Measurements from ENCODE around the gene BRIP1. TPM values are rescaled to one million over a fixed set of nuclear protein-coding genes. Genes with fewer than 3 reads are reported as not detected.

The BRIP1 gene
- total RNA-seq, 1 donor from 2014 or later, result 5.2 TPM

- Mint-ChIP-seq H3K9me3 (ENCODE audit: unreplicated experiment) (no peaks in the 10 kb centered on the region), H3K4me1 (ENCODE audit: unreplicated experiment) (no peaks in the 10 kb centered on the region), H3K27ac (ENCODE audit: unreplicated experiment) (no peak overlapping the region), H3K27me3 (ENCODE audit: unreplicated experiment) (no peaks in the 10 kb centered on the region), H3K4me3 (ENCODE audit: unreplicated experiment) (no peak overlapping the region), H3K36me3 (ENCODE audit: low read depth, unreplicated experiment) (peaks cover 4% of the 10 kb centered on the region)
- no peak for TF ChIP-seq CTCF (IDR thresholded peaks at IDR 0.05; ENCODE audit: unreplicated experiment)
- DNase-seq (ENCODE audit: low spot score), result no peak
Observed at GRCh38 chr17:61717352-61717751, 146.0 kb downstream of the BRIP1 start.

GRCh38 chr17:61716225-61716829, 147.0 kb downstream of the BRIP1 start:
- Mint-ChIP-seq H3K4me1 (ENCODE audit: unreplicated experiment) (no peaks in the 10 kb centered on the region), H3K27me3 (ENCODE audit: unreplicated experiment) (no peaks in the 10 kb centered on the region), H3K27ac (ENCODE audit: unreplicated experiment) (no peak overlapping the region), H3K4me3 (ENCODE audit: unreplicated experiment) (no peak overlapping the region), H3K36me3 (ENCODE audit: low read depth, unreplicated experiment) (peaks cover 4% of the 10 kb centered on the region), H3K9me3 (ENCODE audit: unreplicated experiment) (no peaks in the 10 kb centered on the region)
- DNase-seq (ENCODE audit: low spot score), result no peak
- TF ChIP-seq CTCF (IDR thresholded peaks at IDR 0.05; ENCODE audit: unreplicated experiment), result no peak

- no peak for TF ChIP-seq CTCF (IDR thresholded peaks at IDR 0.05; ENCODE audit: unreplicated experiment)
- Mint-ChIP-seq H3K9me3 (ENCODE audit: unreplicated experiment) (no peaks in the 10 kb centered on the region), H3K27me3 (ENCODE audit: unreplicated experiment) (no peaks in the 10 kb centered on the region)
Observed at GRCh38 chr17:61715348-61715747, 148.0 kb downstream of the BRIP1 start.

GRCh38 chr17:61714300-61714699, 149.0 kb downstream of the BRIP1 start:
- Mint-ChIP-seq H3K27ac (ENCODE audit: unreplicated experiment) (no peak overlapping the region), H3K9me3 (ENCODE audit: unreplicated experiment) (no peaks in the 10 kb centered on the region), H3K36me3 (ENCODE audit: low read depth, unreplicated experiment) (peaks cover 4% of the 10 kb centered on the region), H3K4me3 (ENCODE audit: unreplicated experiment) (no peak overlapping the region), H3K27me3 (ENCODE audit: unreplicated experiment) (no peaks in the 10 kb centered on the region), H3K4me1 (ENCODE audit: unreplicated experiment) (no peaks in the 10 kb centered on the region)
- TF ChIP-seq CTCF (IDR thresholded peaks at IDR 0.05; ENCODE audit: unreplicated experiment), result no peak
- DNase-seq (ENCODE audit: low spot score), result no peak

More at GRCh38 chr17:61715348-61715747, 148.0 kb downstream of the BRIP1 start:
- no peaks in the 10 kb centered on the region for H3K4me1 Mint-ChIP-seq (ENCODE audit: unreplicated experiment)
- no peak overlapping the region for H3K27ac Mint-ChIP-seq (ENCODE audit: unreplicated experiment)
- DNase-seq (ENCODE audit: low spot score), result no peak
- H3K4me3 Mint-ChIP-seq (ENCODE audit: unreplicated experiment), result no peak overlapping the region
- peaks cover 4% of the 10 kb centered on the region for H3K36me3 Mint-ChIP-seq (ENCODE audit: low read depth, unreplicated experiment)

- H3K27ac Mint-ChIP-seq (ENCODE audit: unreplicated experiment), result no peak overlapping the region
- peaks cover 2% of the 10 kb centered on the region for H3K36me3 Mint-ChIP-seq (ENCODE audit: low read depth, unreplicated experiment)
- H3K27me3 Mint-ChIP-seq (ENCODE audit: unreplicated experiment), result no peaks in the 10 kb centered on the region
- no peaks in the 10 kb centered on the region for H3K4me1 Mint-ChIP-seq (ENCODE audit: unreplicated experiment)
- DNase-seq (ENCODE audit: low spot score), result no peak
- no peaks in the 10 kb centered on the region for H3K9me3 Mint-ChIP-seq (ENCODE audit: unreplicated experiment)
- H3K4me3 Mint-ChIP-seq (ENCODE audit: unreplicated experiment), result no peak overlapping the region
- no peak for TF ChIP-seq CTCF (IDR thresholded peaks at IDR 0.05; ENCODE audit: unreplicated experiment)
Observed at GRCh38 chr17:61713035-61713434, 150.3 kb downstream of the BRIP1 start.

Data from endothelial cell (in vitro differentiated cells).